Neural progenitor cell (in vitro differentiated cells): ENCODE results near the gene PLEKHJ1.

Experiments
- EZH2 ChIP-seq: fragments of 200-600 bp; sonication (generic); IDR thresholded peaks from 2 replicates; pipeline ENCODE4 v1.6.1; 2017; ENCODE audit warnings: antibody characterized with exemption, mild to moderate bottlenecking, moderate library complexity
- TF ChIP-seq, protein P1 (sequence below): fragments of 200-600 bp; sonication (generic); IDR thresholded peaks from 2 replicates; pipeline ENCODE4 v1.5.1; 2017; ENCODE audit warnings: antibody characterized with exemption, mild to moderate bottlenecking

DNA sequence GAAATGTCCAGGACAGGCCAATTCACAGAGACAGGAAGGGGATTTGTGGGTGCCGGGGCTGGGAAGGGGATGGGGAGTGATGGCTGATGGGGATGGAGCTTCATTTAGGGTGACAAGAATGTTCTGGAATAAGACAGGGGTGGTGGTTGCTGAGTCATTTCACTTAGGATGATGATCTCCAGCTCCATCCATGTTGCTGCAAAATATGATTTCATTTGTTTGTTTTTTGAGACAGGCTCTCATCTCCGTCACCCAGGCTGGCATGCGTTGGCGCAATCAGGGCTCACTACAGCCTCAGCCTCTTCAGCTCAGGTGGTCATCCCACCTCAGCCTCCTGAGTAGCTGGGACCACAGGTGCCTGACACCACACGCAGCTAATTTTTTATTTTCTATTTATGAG lies 23.2 kb upstream of the PLEKHJ1 start:
- TF ChIP-seq, protein P1, sequence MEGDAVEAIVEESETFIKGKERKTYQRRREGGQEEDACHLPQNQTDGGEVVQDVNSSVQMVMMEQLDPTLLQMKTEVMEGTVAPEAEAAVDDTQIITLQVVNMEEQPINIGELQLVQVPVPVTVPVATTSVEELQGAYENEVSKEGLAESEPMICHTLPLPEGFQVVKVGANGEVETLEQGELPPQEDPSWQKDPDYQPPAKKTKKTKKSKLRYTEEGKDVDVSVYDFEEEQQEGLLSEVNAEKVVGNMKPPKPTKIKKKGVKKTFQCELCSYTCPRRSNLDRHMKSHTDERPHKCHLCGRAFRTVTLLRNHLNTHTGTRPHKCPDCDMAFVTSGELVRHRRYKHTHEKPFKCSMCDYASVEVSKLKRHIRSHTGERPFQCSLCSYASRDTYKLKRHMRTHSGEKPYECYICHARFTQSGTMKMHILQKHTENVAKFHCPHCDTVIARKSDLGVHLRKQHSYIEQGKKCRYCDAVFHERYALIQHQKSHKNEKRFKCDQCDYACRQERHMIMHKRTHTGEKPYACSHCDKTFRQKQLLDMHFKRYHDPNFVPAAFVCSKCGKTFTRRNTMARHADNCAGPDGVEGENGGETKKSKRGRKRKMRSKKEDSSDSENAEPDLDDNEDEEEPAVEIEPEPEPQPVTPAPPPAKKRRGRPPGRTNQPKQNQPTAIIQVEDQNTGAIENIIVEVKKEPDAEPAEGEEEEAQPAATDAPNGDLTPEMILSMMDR: no peak
- no peak for TF ChIP-seq EZH2
